Endothelial cell of umbilical vein (primary cell): ENCODE data around the gene ZNRF1. TPM values are rescaled to one million over a fixed set of nuclear protein-coding genes. Genes with fewer than 3 reads are reported as not detected.
"Not testable (repeated sequence)": the region's sequence is repeated elsewhere in the genome, so short reads cannot be mapped to it uniquely, and the experiment has no call there.

ENCODE experiments used
- BruUV-seq: library from RNA; stranded (reverse); fragments of 400-500 nt; replicated peaks from 2 replicates; lab custom pipeline; 2021; lab: Mats Ljungman, UMichigan
- CTCF ChIA-PET: fragments of 300-600, 350-600 bp; sonication (Branson Sonifier 250); formaldehyde crosslinking; loops from one replicate; lab custom pipeline; 2021; ENCODE audit warnings: antibody characterized with exemption, inconsistent platforms; lab: Charles Lee
- POLR2A ChIA-PET: fragments of 300-600, 350-600 bp; sonication (Branson Sonifier 250); formaldehyde crosslinking; loops from one replicate; lab custom pipeline; 2021; ENCODE audit warnings: antibody characterized with exemption, inconsistent platforms; lab: Charles Lee
- DNase-seq: peaks from one replicate; pipeline ENCODE4 v3.0.0-alpha.2; 2011; ENCODE audit warnings: low read depth, low spot score
- FAIRE-seq: peaks from 2 replicates; lab custom pipeline; 2011; peaks lifted over from hg19 to GRCh38; lab: Jason Lieb, UNC
- H2AFZ ChIP-seq: 2 replicates; pipeline ENCODE4 v1.6.0; 2012; ENCODE audit warnings: low read depth, low read length, control low read depth, inconsistent platforms
- H3K27ac ChIP-seq: 2 replicates; pipeline ENCODE4 v1.5.1; 2011; ENCODE audit warnings: low read depth, mild to moderate bottlenecking, control low read depth, low read length, moderate library complexity; ENCODE audit not compliant: insufficient read depth
- H3K27me3 ChIP-seq, 2 experiments: 2 replicates each; pipeline versions ENCODE4 v1.6.0 to v1.6.1; 2011; ENCODE audit warnings: low read length in 2 of 2, mixed read lengths in 1 of 2; ENCODE audit not compliant: control insufficient read depth in 2 of 2, insufficient read depth in 2 of 2
- H3K36me3 ChIP-seq, 2 experiments: 2 replicates in 1 of 2; 3 replicates in 1 of 2; pipeline ENCODE4 v1.5.1; 2011; ENCODE audit warnings: low read length in 2 of 2, mild to moderate bottlenecking in 1 of 2, moderate library complexity in 1 of 2; ENCODE audit not compliant: control insufficient read depth in 2 of 2, insufficient read depth in 2 of 2; ENCODE audit errors: extremely low read depth in 1 of 2
- H3K4me1 ChIP-seq: 3 replicates; pipeline ENCODE4 v1.5.1; 2011; ENCODE audit warnings: mild to moderate bottlenecking, low read length; ENCODE audit not compliant: control insufficient read depth, insufficient read depth; ENCODE audit errors: extremely low read depth
- H3K4me2 ChIP-seq: 2 replicates; pipeline ENCODE4 v1.6.1; 2011; ENCODE audit warnings: low read length, control low read depth, mixed read lengths; ENCODE audit not compliant: insufficient read depth
- H3K4me3 ChIP-seq, 3 experiments: fragments of 200-600 bp in 1 of 3; sonication (generic), shearing (Covaris generic) in 1 of 3; replicated peaks in 1 of 3; 2 replicates each; pipeline ENCODE4 v1.5.1; 2011 to 2016; ENCODE audit warnings: control low read depth in 3 of 3, low read length in 3 of 3, mild to moderate bottlenecking in 2 of 3, inconsistent platforms in 1 of 3, low read depth in 1 of 3, moderate library complexity in 1 of 3; ENCODE audit not compliant: insufficient read depth in 1 of 3
- H3K79me2 ChIP-seq: 2 replicates; pipeline ENCODE4 v1.6.0; 2012; ENCODE audit warnings: low read length, inconsistent platforms; ENCODE audit not compliant: control insufficient read depth, insufficient read depth
- H3K9ac ChIP-seq: replicated peaks from 2 replicates; pipeline ENCODE3; 2011; ENCODE audit warnings: low read length, control low read depth; ENCODE audit not compliant: insufficient read depth; ENCODE audit errors: extremely low read depth
- H3K9me1 ChIP-seq: replicated peaks from 3 replicates; pipeline ENCODE4 v1.6.0; 2011; ENCODE audit warnings: mild to moderate bottlenecking, low read length; ENCODE audit not compliant: control insufficient read depth, insufficient read depth; ENCODE audit errors: extremely low read depth
- H3K9me3 ChIP-seq: replicated peaks from 2 replicates; pipeline ENCODE4 v1.5.1; 2012; ENCODE audit warnings: low read length, inconsistent platforms; ENCODE audit not compliant: control insufficient read depth, insufficient read depth
- H4K20me1 ChIP-seq: replicated peaks from 2 replicates; pipeline ENCODE3; 2011; ENCODE audit warnings: mild to moderate bottlenecking, low read length; ENCODE audit not compliant: control insufficient read depth, insufficient read depth; ENCODE audit errors: extremely low read depth
- EZH2 ChIP-seq: IDR thresholded peaks from 2 replicates; pipeline ENCODE4 v1.6.1; 2012; ENCODE audit warnings: borderline replicate concordance, low read depth, mild to moderate bottlenecking, moderate library complexity, low read length, inconsistent platforms; ENCODE audit not compliant: severe bottlenecking
- FOS ChIP-seq: IDR thresholded peaks from 2 replicates; pipeline ENCODE4 v1.6.1; 2011; ENCODE audit warnings: mild to moderate bottlenecking, low read length, moderate library complexity, borderline replicate concordance; ENCODE audit not compliant: insufficient read depth
- GATA2 ChIP-seq: IDR thresholded peaks from 2 replicates; pipeline ENCODE4 v1.7.0; 2011; ENCODE audit warnings: low read depth, mild to moderate bottlenecking, moderate library complexity, mixed read lengths, low read length; ENCODE audit not compliant: insufficient read length, insufficient read depth
- JUN ChIP-seq: IDR thresholded peaks from 2 replicates; pipeline ENCODE4 v1.6.1; 2011; ENCODE audit warnings: borderline replicate concordance, low read depth; ENCODE audit not compliant: insufficient read length, insufficient read depth
- MYC ChIP-seq: IDR thresholded peaks from one replicate; pipeline ENCODE4 v1.6.1; 2011; ENCODE audit warnings: mild to moderate bottlenecking, low read depth, low read length
- POLR2A ChIP-seq: IDR thresholded peaks from 2 replicates; pipeline ENCODE4 v1.6.1; 2012; ENCODE audit warnings: low read depth, mild to moderate bottlenecking, control low read depth, low read length
- POLR2AphosphoS5 ChIP-seq: IDR thresholded peaks from 2 replicates; pipeline ENCODE4 v1.6.1; 2012; ENCODE audit warnings: low read depth, mild to moderate bottlenecking, control low read depth, low read length, moderate library complexity; ENCODE audit not compliant: insufficient read depth
- dilution Hi-C: fragments of 300-500 bp; cut with MboI; formaldehyde crosslinking; loops from one replicate; pipeline ENCODE4 v1.15.0; 2019; ENCODE audit warnings: low sequenced_read_pairs; ENCODE audit not compliant: extremely low pct_ligation_motif_present
- intact Hi-C: fragments of 100-400 bp; cut with micrococcal nuclease; formaldehyde crosslinking; loops from one replicate; pipeline ENCODE4 v1.10.0; 2022
- polyA plus RNA-seq, 4 experiments: library from polyadenylated mRNA; depleted of rRNA in 3 of 4; stranded (reverse) in 3 of 4; unstranded in 1 of 4; fragments of >200 nt; gene quantifications; 2 replicates each; pipeline versions ENCODE4 v1.2.1 to v1.2.3, GENCODE V29; 2011 to 2012; ENCODE audit warnings: missing spikeins in 1 of 4
- total RNA-seq: library from RNA; stranded (reverse); gene quantifications from 2 replicates; pipeline ENCODE4 v1.2.3, GENCODE V29; 2021
- TF ChIP-seq, protein P1 (sequence below): IDR thresholded peaks from 2 replicates; pipeline ENCODE4 v1.6.1; 2011; ENCODE audit not compliant: insufficient read depth, insufficient read length
- TF ChIP-seq, protein P2 (sequence below), 2 donors: IDR thresholded peaks; 1 replicate in 1 of 2; 2 replicates in 1 of 2; pipeline ENCODE4 v1.5.1; 2011; ENCODE audit warnings: low read length in 2 of 2, mild to moderate bottlenecking in 2 of 2, moderate library complexity in 2 of 2, control low read depth in 1 of 2, inconsistent platforms in 1 of 2, low read depth in 1 of 2; ENCODE audit not compliant: insufficient read depth in 1 of 2; ENCODE audit errors: extremely low read depth in 1 of 2

Gene ZNRF1
- total and polyA plus RNA-seq, 2 donors (not counting 3 experiments of a cell fraction or from before 2014, with no cell fraction given): 23.7 to 34.9 TPM

DNA sequence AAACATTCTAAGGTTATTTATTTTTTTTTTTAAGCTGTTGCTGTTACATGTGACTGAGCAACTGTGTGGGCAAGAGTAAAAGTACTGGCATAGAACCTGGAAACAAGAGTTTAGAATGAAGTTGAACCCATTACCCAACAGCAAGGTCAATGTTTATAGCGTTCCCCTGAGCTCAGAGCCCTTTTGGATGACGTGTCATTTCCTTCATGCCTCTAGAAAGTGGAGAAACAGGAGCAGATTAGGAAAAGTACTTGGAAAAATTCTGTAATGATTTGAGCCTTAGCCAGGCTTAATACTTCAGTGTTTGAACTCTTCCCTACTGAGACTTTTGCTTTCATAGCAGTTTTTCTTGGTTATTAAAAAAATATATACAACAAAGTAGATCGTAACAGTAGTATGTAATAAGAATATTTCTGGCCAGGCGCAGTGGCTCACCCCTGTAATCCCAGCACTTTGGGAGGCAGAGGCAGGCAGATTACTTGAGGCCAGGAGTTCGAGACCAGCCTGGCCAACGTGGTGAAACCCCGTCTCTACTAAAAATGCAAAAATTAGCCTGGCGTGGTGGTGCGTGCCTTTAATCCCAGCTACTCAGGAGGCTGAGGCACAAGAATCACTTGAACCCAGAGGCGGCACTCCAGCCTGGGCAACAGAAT, 27.5 kb downstream of the ZNRF1 start:
- H4K20me1 ChIP-seq, H3K4me3 ChIP-seq, POLR2A ChIA-PET, H3K9me1 ChIP-seq, H3K9me3 ChIP-seq, H2AFZ ChIP-seq, H3K27me3 ChIP-seq, H3K36me3 ChIP-seq, dilution Hi-C loops, H3K9ac ChIP-seq: not testable (repeated sequence)
- Histone ChIP-seq H3K79me2 (peaks cover 38% of the 10 kb centered on the region), H3K4me1 (peaks cover 33% of the 10 kb centered on the region), H3K4me2 (peak overlapping the region; percentile 10), H3K27ac (peak overlapping the region; percentile 68)
- BruUV-seq: TSS peak; percentile 16
- CTCF ChIA-PET: interaction anchor here (0.9 to 1.9 kb wide), 7 partner anchors 14 to 85 kb away, joined by 3 to 9 read pairs (median 4); partner anchors contain the start of gene ZNRF1
- FAIRE-seq (peak; percentile 97), DNase-seq (peak; percentile 97)
- TF ChIP-seq FOS (peak; percentile 46), JUN (peak; percentile 82)
- intact Hi-C loops: loop anchor here (2.0 kb wide), 1 partner anchor 14 kb away; no protein-coding TSS in a partner anchor

DNA sequence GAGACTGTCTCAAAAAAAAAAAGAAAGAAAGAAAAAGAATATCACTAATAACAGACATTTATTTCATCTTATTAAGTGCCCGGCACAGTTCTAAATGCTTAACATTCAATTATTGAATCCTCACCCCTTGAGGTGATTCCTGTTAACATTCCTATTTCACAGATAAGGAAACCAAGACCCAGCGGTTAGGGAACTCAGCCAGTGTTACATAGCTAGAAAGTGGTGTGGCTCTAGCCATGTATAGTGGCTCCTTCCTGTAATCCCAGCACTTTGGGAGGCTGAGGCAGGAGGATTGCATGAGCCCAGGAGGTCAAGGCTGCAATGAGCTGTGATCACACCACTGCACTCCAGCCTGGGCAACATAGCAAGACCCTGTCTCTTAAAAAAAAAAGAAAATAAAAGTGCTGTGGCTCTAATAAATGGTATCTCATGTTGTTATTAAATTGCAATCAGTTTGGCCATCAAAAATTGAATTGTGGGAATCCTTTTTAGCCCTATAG, 28.1 kb downstream of the ZNRF1 start:
- Histone ChIP-seq H3K79me2 (peaks cover 37% of the 10 kb centered on the region), H3K27ac (peak overlapping the region; percentile 68), H3K36me3 (no peaks in the 10 kb centered on the region), H3K27me3 (no peaks in the 10 kb centered on the region), H3K9me3 (no peaks in the 10 kb centered on the region), H4K20me1 (no peaks in the 10 kb centered on the region), H3K9me1 (no peaks in the 10 kb centered on the region), H3K4me2 (no peak overlapping the region), H3K4me3 (no peak overlapping the region), H3K9ac (no peak overlapping the region), H3K4me1 (peaks cover 33% of the 10 kb centered on the region), H2AFZ (no peak overlapping the region)
- intact Hi-C loops (loop anchor here (2.0 kb wide), 1 partner anchor 14 kb away; no protein-coding TSS in a partner anchor), dilution Hi-C loops (no loop called here)
- CTCF ChIA-PET: interaction anchor here (0.8 to 1.9 kb wide), 6 partner anchors 9 to 84 kb away, joined by 3 to 9 read pairs (median 6); partner anchors contain the start of gene ZNRF1
- DNase-seq (no peak), FAIRE-seq (no peak)
- POLR2A ChIA-PET: no interaction called here
- TF ChIP-seq MYC (no peak), JUN (no peak), EZH2 (no peak), POLR2A (no peak), FOS (no peak), GATA2 (no peak), POLR2AphosphoS5 (no peak)
- TF ChIP-seq, protein P1, sequence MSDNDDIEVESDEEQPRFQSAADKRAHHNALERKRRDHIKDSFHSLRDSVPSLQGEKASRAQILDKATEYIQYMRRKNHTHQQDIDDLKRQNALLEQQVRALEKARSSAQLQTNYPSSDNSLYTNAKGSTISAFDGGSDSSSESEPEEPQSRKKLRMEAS: no peak
- TF ChIP-seq, protein P2, sequence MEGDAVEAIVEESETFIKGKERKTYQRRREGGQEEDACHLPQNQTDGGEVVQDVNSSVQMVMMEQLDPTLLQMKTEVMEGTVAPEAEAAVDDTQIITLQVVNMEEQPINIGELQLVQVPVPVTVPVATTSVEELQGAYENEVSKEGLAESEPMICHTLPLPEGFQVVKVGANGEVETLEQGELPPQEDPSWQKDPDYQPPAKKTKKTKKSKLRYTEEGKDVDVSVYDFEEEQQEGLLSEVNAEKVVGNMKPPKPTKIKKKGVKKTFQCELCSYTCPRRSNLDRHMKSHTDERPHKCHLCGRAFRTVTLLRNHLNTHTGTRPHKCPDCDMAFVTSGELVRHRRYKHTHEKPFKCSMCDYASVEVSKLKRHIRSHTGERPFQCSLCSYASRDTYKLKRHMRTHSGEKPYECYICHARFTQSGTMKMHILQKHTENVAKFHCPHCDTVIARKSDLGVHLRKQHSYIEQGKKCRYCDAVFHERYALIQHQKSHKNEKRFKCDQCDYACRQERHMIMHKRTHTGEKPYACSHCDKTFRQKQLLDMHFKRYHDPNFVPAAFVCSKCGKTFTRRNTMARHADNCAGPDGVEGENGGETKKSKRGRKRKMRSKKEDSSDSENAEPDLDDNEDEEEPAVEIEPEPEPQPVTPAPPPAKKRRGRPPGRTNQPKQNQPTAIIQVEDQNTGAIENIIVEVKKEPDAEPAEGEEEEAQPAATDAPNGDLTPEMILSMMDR (IDR thresholded peaks at IDR 0.05; ENCODE audit: extremely low read depth in 1 of 2, insufficient read depth in 1 of 2, low read depth in 1 of 2, low read length in 2 of 2): no peak
- BruUV-seq: no TSS peak
